GM21528 (cell line): ENCODE results near the gene JAKMIP2.
"Not testable (repeated sequence)": the region's sequence is repeated elsewhere in the genome, so short reads cannot be mapped to it uniquely, and the experiment has no call there.

Source experiments
- ATAC-seq: cut with Tn5 transposase; IDR thresholded peaks from one replicate; pipeline ENCODE4 v1.9.1; 2021; ENCODE audit warnings: mild to moderate bottlenecking, moderate library complexity; ENCODE audit not compliant: unreplicated experiment, low FRiP score

JAKMIP2 gene

DNA sequence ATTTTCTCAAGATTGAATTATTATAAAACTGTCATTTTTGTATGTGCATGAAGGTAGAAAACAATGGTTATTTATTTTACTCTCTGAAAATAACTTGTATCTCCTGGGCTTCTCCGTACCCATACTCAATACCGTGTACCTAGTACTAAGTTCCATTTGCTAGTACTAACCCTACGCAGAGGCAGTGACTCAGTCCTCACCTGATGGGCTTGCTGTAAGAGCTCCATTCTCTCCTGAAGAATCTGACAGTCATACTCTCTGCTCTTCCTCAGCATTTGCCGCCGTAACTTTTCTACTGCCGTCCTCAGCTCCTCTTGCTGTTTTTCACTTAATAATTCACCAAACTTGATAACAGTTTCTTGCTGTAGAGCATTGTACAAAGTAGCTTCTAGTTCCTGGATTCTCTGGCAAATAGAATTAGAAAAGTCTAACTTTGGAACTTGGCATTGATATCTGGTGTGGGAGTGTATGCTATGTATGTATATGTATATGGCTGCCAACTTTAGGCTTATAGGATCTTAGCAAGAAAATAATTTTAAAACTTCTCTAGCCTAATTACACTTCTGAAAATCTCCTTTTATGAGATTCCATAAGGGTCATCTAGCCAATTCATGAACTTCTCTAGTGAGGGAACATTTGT lies 164.7 kb downstream of the JAKMIP2 start:
- no peak for ATAC-seq

DNA sequence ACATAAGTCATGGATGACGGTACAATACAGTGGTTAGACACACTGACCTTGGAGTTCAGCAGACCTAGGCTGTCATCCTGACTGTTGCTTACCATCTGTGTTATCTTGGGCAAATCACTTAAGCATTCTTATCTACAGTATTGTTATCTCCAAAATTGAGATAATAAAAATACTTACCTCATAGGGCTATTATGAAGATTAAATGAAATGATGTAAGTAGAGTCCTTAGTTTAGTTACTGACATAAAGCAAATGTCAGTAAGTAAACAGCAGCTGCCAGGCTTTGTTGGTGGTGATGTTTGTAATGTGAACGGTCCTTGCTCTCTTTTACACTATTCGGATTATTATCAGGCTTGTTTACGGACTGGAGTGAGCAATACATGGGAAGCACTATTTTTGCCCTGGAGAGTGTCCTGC lies 165.3 kb downstream of the JAKMIP2 start:
- no peak for ATAC-seq

DNA sequence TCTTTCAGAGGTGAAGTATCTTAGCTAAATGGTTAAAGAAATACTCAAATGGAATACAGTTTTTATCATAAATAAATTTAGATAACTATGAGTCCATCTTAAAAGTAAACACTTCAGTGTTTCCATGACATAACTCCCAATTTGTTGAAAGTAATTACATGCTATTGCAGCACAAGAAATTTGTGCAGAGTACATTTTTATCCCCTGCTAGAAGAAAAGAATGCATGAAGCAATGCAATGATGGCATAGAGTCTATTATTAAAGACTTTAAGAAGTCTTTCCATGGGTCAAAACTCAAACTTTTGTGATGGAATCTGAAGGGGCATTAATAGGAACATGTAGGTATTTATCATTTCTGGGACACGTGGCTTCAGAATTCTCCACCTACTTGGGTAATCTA lies 166.1 kb downstream of the JAKMIP2 start:
- ATAC-seq: no peak

DNA sequence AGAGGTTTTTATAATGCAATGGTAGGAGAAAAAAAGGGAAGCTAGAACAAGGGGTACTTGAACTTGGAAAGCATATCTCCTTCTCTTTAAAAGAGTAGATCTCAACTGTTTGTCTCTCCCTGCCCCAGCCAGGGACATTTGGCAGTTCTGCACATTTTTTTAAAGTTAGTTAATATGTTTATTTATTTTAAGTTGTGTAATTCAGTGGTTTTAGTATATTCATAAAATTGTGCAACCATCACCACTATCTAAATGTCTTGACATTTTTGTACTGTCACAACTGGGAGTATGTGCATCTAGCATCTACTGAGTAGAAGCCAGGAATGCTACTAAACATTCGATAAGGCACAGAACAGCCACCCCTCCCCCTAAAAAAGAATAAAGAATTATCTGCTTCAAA lies 169.2 kb downstream of the JAKMIP2 start:
- no peak for ATAC-seq

DNA sequence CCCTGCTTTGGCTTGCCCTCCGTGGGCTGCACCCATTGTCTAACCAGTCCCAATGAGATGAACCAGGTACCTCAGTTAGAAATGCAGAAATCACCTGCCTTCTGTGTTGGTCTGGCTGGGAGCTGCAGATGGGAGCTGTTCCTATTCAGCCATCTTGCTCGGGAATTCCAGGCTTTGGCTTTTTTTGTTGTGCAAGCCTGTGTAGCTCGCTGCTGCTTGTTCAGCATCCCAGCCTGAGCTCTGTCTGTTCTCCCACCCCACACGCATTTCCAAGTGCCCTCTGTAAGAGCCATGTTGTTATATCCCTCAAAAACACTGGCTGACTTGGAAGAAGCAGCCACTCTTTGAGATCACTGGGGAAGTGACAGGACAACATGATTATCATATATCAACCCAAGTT lies 171.0 kb downstream of the JAKMIP2 start:
- ATAC-seq: no peak

DNA sequence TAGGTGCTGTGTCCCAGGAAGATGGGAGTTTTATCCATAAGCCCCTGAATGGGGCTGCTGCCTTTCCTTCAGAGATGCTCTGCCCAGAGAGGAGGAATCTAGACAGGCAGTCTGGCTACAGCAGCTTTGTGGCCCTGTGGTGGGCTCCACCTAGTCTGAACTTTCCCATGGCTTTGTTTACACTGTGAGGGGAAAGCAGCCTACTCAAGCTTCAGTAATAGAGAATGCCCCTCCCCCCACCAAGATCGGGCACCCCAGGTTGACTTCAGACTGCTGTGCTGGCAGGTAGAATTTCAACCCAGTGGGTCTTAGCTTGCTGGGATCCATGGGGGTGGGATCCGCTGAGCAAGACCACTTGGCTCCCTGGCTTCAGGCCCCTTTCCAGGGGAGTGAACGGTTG lies 171.7 kb downstream of the JAKMIP2 start:
- ATAC-seq: no peak

DNA sequence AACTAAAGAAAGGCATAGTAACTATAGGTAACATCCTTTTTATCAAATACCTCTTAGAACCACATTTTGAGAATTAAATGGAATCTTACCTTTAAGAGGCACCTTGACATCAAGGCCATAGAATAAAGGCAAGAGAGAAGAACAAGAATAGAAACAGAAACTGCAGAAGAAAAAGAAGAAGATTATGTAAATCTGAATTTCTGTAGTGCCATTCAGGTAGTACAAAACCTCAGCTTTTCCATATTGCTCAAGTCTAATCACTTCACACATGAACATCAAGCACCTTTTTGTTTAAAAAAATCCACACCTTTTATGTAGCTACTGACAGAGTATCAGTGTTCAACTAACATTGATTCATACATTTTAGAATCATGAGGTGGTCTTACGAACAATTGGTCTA lies 180.9 kb downstream of the JAKMIP2 start:
- no peak for ATAC-seq

DNA sequence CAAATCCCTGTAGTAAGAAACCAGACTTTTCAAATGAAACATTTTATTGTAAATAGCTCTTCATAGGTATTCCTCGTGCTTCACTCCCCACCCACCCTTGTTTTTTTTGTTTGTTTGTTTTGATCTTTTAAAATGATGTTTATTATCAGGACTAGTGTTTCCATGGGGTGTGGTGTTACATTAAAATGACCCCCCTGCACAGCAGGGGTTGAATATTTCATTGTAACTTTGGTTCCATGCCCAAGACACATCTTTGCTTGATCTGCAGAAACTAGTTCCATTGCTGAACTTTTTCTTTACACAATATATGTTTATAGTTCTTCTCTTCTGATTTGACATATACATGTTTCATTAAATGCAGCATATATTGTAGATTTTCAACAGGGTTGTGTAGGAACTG lies 191.4 kb downstream of the JAKMIP2 start:
- ATAC-seq: no peak

DNA sequence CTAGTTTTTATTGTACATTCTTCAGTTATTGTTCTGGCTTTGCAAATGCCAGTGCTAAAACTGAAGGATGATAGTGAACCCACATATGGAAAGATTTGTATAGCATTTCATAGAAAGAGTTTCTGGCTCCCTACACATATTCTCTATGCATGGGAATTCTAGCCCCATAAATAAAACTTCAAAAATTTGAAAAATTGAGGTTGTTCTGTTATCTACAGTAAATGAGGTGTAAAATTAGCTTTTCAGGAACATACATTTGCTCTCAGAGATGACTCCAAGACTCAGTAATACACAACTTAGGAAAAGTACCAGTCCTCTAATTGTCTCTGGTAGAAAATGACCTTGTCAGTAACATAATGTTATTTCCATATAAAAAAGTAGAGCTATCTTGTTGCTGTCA lies 192.4 kb downstream of the JAKMIP2 start:
- no peak for ATAC-seq

DNA sequence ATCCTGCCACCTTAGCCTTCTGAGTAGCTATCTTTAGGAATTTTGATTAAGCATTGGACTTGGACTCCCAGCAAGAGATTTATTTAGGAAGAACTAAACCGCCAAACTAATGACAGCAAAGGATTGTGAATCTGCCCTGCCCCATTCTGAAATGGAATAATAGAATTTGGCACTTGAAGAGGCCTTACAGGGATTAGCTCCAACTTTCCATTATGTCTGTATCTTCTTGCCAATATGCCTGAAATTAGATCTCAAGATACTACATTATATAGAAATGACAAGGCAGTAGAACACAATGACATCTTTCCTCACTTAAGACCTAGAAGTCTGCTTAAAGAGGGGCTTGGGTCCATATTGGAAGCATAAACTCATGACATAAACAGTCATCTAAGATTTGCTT lies 195.7 kb downstream of the JAKMIP2 start:
- ATAC-seq: no peak

DNA sequence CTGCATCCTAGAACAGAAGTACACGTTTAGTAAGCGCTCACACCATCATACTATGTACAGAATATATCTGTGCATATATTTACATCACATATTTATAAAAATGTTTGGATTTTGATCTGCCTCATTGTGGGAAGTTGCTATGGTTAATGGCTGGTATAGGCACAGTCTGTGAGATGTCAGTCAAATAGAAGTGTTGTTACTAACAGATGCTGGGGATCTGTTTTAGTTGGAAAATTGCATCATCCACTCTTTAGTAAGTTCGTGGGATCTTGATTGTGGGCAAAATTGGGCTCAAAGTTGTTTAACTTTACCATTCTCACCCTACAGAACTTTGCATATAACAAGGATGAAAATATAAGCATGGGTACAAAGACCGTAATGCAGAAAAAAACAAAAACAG lies 196.3 kb downstream of the JAKMIP2 start:
- ATAC-seq: no peak

DNA sequence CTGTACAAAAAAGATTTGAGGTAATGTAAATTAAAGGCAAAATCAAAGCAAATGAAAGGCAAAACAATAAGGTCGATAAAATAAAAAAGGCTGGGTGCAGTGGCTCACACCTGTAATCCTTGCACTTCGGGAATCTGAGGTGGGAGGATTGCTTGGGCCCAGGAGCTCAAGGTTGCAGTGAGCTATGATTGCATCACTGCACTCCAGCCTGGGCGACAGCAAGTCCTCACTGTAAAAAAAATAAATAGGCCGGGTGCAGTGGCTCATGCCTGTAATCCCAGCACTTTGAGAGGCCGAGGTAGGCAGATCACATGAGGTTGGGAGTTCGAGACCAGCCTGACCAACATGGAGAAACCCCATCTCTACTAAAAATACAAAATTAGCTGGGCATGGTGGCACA lies 200.3 kb downstream of the JAKMIP2 start:
- ATAC-seq: not testable (repeated sequence)

DNA sequence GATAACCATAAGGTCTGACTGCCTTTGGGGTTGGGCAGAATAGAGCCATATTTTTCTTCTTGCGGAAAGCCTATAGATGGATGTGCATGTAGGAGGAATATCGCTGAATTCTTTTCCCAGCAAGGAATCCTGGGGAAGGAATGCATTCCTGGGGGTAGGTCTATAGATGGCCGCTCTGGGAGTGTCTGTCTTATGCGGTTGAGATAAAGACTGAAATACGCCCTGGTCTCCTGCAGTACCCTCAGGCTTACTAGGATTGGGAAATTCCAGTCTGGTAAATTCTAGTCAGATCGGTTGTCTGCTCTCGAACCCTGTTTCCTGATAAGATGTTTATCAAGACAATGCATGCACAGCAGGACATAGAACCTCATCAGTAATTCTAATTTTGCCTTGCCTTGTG lies 202.1 kb downstream of the JAKMIP2 start:
- ATAC-seq: not testable (repeated sequence)

DNA sequence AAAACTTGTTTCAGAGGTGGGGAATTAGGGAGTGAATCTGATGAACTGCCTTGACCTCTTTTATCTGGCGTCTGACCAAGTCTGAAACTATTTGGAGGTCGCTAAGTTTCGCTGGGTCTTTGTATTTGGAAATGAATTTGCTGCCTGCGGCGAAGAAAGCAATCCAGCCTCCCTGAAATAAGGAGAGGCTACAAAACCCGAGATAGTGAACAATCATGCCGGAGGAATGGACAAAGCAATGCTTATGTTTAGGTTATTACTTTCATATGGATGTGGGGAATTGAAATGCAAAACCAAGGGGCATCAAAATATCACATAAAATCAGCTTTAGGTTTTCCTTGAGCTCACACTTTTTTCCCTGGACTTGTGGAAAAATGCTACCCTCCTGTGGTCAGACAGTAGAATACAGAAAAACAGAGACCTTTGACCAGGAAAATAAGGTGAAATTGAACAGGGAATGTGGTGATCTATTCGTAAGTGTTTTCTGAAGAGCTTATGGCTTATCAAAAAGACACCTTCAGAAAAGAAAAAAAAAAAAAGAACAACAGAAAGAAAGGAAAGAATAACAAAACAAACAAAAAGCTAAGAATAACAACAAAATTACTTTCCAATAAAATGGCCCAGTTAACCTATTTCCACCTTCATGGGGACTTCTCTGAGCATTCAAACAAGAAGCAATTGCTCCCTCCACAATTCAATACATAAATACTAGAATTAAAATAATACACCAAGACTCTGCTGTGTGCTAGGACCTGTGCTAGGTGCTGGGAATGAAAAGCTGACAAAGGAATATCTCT lies 204.1 kb downstream of the JAKMIP2 start:
- ATAC-seq: no peak

DNA sequence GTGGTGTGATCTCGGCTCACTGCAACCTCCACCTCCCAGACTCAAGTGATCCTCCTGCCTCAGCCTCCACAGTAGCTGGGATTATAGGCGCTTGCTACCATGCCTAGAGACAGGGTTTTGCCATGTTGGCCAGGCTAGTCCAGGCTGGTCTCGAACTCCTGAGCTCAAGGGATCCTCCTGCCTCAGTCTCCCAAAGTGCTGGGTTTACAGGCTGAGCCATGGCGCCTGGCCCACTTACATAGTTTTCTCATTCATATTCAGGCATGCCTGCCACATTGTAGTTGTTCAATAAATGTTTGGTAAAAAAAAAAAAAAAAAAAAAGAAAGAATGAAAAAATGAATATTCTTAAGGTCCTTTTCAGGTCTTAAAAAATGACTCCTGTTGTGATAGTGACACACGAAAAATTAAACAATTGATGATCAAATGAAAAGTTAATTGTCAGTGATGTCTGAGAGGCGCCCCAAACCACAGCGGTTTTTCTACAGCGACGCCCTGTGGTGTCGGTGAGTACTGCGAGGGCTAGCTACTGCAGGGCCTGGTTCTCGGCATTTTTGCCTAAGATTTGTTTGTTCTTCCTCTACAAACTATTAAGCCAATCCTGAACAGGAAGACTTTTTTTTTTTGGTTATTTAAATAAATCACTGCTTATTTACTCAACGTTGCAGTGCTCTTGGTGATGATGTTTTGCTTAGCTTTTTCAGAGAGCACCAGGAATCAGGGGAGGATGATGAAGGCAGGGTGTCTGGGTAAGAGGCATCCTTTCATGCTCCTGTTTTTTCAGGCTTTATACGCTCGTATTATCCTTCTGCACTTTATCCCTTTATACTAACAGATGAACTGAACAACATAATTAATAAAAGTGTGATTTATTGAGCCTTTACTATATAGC lies 205.6 kb downstream of the JAKMIP2 start:
- ATAC-seq: no peak

DNA sequence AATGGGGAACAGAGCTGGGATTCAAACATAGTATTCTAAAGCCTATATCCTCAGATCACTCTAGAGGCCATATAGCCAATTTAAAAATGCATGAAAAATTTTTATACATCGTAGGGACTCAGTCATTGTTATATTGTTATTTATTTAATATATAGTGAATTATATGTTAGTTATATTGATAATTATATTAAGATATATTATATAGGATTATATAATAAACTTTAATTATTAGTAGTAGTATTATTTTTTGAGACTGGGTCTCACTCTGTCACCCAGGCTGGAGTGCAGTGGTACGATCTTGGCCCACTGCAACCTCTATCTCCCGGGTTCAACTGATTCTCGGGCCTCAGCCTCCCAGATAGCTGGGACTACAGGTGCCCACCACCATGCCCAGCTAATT lies 206.9 kb downstream of the JAKMIP2 start:
- ATAC-seq: no peak

DNA sequence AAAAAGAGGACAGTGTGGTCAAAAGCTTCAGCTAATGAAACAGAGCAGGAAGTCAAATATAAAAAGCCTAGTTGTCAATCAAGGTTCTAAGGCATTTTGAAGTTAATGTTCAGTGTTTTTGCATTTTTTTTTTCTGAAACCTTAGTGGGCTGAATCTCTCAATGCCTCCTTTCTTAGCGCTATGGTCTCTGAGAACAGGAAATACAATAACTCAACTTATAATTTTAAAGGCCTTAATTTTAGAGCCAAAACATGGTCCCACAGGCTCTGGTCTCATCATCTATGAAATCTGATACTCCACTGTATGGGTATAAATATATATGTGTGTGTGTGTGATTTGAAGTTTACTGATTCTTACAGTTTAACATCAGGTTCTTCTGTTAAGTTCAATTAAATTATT lies 209.3 kb downstream of the JAKMIP2 start:
- no peak for ATAC-seq

DNA sequence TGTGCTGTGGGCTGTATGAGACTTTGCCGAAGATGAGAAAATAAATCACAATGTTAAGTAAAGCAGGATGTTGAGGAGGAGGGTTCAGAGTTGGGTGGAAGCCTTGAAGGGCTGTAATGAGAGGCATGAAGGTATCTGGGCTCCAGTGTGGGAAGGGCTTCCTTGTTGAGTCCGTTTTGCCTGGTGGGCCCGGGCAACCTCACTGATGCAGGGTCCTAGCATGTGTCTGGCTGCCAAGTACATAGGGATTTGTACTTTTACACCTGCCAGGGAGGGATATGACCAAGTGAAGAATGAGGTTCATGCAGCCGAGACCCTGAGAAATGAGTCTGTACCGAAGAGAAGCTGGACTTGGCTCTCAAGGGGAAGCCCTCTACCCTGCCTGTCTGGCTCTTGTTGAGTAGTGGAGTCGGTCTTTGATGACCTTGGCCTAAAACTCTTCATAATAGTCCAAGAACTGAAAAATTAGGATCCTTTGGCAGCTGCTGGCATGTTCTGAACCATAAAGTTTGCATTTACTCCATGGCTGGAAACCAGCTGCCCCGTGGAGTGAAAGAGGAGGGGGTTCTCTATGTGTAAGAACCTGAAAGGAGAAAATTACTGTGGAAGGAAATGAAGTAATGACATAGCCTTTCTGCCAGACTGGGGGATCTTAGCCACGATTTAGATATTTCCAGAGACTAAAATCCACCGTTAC lies 213.7 kb downstream of the JAKMIP2 start:
- ATAC-seq: no peak

DNA sequence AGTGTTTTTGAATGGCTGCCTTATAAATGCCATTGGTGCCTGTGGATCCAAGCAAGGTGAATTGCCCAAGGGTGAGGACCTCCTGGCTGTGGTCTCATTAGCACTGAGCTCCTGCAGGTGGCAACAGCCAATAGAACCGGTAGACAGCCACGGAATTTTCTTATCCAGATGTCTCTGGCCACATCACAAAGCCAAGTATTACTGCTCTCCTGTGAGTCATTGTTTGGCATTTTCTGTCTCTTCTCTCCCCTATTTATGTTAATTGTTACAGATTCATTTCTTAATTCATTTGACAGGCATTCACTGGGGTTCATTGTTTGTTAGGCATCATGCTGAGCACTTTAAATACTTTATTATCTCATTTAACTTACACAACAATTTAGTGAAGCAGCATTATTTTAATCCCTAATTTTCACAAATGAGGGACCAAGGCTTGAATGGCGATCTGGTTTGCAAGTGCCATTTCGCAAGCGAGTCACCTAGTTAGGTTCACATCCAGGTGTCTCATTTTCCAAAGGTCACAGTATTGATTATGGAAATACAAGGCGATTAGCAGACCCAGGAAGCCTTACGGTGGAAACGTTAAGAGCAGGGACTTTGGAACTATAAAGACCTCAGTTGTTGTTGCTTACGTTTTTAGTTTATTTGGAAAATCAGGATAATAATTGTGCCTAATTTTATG lies 214.5 kb downstream of the JAKMIP2 start:
- no peak for ATAC-seq

DNA sequence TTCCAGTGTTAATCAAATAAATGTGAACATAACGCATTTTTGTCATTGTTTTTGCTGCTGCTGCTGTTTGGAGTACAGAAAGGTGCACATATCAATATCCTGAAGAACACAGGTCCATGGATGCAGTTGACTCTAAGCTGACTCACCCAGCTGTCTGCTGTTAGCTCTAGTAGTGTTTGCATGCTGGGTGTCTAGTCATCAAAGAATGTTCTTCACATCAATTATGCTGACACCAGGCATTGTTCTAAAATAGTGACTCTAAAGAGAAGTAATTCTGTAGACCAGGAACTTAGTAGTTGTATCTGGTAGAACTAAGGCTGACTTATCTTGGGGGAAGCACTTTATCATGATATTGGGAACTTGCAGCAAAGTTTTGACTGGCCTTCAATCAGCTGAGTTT lies 217.0 kb downstream of the JAKMIP2 start:
- ATAC-seq: no peak
